GM12878 (cell line): ENCODE results near the gene TMEM175.

ENCODE experiments used
- BACH1 ChIP-seq: fragments of 450-650 bp; IDR thresholded peaks from 2 replicates; pipeline ENCODE4 v1.6.1; 2017; ENCODE audit warnings: mild to moderate bottlenecking, borderline replicate concordance
- CEBPB ChIP-seq, 2 experiments: fragments of 150-350 bp in 1 of 2; IDR thresholded peaks; 2 replicates each; pipeline ENCODE4 v1.6.1; 2012 to 2014; ENCODE audit warnings: low read depth in 2 of 2, low read length in 2 of 2, borderline replicate concordance in 1 of 2, inconsistent platforms in 1 of 2
- CTCF ChIP-seq, 3 experiments: IDR thresholded peaks in 2 of 3; conservative IDR thresholded peaks in 1 of 3; 2 replicates each; pipeline ENCODE4 v1.5.1; 2011; ENCODE audit warnings: low read depth in 3 of 3, low read length in 3 of 3, mild to moderate bottlenecking in 3 of 3, control low read depth in 2 of 3, moderate library complexity in 2 of 3, inconsistent platforms in 1 of 3, mixed read lengths in 1 of 3; ENCODE audit not compliant: control insufficient read depth in 2 of 3, insufficient read depth in 1 of 3; ENCODE audit errors: extremely low read depth in 1 of 3
- EZH2 ChIP-seq: IDR thresholded peaks from 2 replicates; pipeline ENCODE4 v1.6.1; 2012; ENCODE audit warnings: low read depth, mild to moderate bottlenecking, control low read depth, inconsistent platforms, low read length, borderline replicate concordance; ENCODE audit not compliant: control insufficient read depth
- FOXM1 ChIP-seq: IDR thresholded peaks from 2 replicates; pipeline ENCODE4 v1.6.1; 2012; ENCODE audit warnings: low read depth, mild to moderate bottlenecking, inconsistent platforms, low read length, moderate library complexity
- PAX8 ChIP-seq: fragments of 450-650 bp; IDR thresholded peaks from 2 replicates; pipeline ENCODE4 v1.6.1; 2017; ENCODE audit warnings: mild to moderate bottlenecking, moderate library complexity
- POLR2A ChIP-seq: IDR thresholded peaks from 2 replicates; pipeline ENCODE4 v1.6.1; 2011; ENCODE audit warnings: low read depth, mild to moderate bottlenecking, low read length

GRCh38 chr4:970854-971520, 38.7 kb downstream of the TMEM175 start:
- TF ChIP-seq CTCF (IDR thresholded peaks at IDR 0.05 in 2 of 3, conservative IDR thresholded peaks at IDR 0.05 in 1 of 3; ENCODE audit: control insufficient read depth in 2 of 3, extremely low read depth in 1 of 3, insufficient read depth in 1 of 3, low read depth in 3 of 3, low read length in 3 of 3): no peak
- no peak for TF ChIP-seq EZH2
- TF ChIP-seq BACH1: no peak
- no peak for TF ChIP-seq POLR2A
- TF ChIP-seq CEBPB (IDR thresholded peaks at IDR 0.05; ENCODE audit: borderline replicate concordance in 1 of 2, low read depth in 2 of 2, low read length in 2 of 2): no peak
- no peak for TF ChIP-seq PAX8
- no peak for TF ChIP-seq FOXM1
